Measurements from ENCODE around the gene UBC.

Gene UBC

GRCh38 chr12:124917841-124918621 lies 3.6 kb upstream of the UBC start:
- Histone ChIP-seq H3K4me3 (replicated peaks; ENCODE audit: low read depth, low read length) (peak overlapping the region; percentile 43), H3K27me3 (replicated peaks; ENCODE audit: control insufficient read depth, insufficient read depth, low read length) (no peaks in the 10 kb centered on the region), H3K36me3 (ENCODE audit: control insufficient read depth, insufficient read depth, low read length) (peaks cover 7% of the 10 kb centered on the region)
- TF ChIP-seq, protein P1, sequence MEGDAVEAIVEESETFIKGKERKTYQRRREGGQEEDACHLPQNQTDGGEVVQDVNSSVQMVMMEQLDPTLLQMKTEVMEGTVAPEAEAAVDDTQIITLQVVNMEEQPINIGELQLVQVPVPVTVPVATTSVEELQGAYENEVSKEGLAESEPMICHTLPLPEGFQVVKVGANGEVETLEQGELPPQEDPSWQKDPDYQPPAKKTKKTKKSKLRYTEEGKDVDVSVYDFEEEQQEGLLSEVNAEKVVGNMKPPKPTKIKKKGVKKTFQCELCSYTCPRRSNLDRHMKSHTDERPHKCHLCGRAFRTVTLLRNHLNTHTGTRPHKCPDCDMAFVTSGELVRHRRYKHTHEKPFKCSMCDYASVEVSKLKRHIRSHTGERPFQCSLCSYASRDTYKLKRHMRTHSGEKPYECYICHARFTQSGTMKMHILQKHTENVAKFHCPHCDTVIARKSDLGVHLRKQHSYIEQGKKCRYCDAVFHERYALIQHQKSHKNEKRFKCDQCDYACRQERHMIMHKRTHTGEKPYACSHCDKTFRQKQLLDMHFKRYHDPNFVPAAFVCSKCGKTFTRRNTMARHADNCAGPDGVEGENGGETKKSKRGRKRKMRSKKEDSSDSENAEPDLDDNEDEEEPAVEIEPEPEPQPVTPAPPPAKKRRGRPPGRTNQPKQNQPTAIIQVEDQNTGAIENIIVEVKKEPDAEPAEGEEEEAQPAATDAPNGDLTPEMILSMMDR (IDR thresholded peaks at IDR 0.05; ENCODE audit: insufficient read depth, low read length, poor library complexity, severe bottlenecking): no peak
- peak; percentile 42 for DNase-seq (ENCODE audit: extremely low read depth, insufficient read length)

- H3K36me3 ChIP-seq (ENCODE audit: control insufficient read depth, insufficient read depth, low read length): peaks cover 9% of the 10 kb centered on the region
- H3K4me3 ChIP-seq (replicated peaks; ENCODE audit: low read depth, low read length): peak overlapping the region; percentile 91
- TF ChIP-seq, protein P1 (IDR thresholded peaks at IDR 0.05; ENCODE audit: insufficient read depth, low read length, poor library complexity, severe bottlenecking): no peak
- peak; percentile 95 for DNase-seq (ENCODE audit: extremely low read depth, insufficient read length)
- H3K27me3 ChIP-seq (replicated peaks; ENCODE audit: control insufficient read depth, insufficient read depth, low read length): no peaks in the 10 kb centered on the region
Observed at GRCh38 chr12:124917135-124917840, 2.8 kb upstream of the UBC start.

DNA sequence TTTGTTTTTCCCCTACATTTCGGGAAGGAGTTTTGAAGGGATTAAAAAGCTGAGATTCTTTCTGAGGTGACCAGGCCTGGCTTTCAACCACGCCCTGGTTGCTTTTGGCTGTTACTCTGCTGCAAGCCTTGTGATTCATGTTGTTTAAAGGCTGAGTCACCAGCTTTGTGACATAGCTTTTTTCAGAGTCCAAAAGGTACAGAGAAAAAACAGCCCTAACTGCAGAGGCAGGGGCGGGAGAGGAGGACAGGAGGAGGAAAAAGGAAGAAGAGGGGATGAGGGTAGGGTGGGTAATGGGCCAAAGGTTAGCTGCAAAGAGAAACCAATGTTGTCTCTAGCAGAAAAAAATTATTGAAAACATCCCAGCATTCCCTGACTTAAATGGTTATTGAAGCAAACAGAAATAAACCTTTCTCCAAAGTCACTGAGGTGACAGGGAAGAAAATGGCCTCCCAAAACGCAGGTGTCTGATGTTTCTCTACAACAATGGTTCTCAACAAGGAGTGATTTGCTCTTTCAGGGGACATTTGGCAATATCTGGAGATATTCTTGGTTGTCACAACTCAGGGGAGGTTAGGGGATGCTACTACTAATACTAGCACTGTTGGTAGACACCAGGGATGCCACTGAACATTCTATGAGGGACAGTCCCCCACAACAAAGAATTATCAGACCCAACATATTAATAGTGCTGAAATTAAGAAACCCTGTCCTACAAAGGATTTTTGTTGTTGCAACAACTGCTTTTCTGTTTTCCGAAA lies 2.1 kb upstream of the UBC start:
- peak overlapping the region; percentile 91 for H3K4me3 ChIP-seq (replicated peaks; ENCODE audit: low read depth, low read length)
- DNase-seq (ENCODE audit: extremely low read depth, insufficient read length): no peak
- TF ChIP-seq, protein P1 (IDR thresholded peaks at IDR 0.05; ENCODE audit: insufficient read depth, low read length, poor library complexity, severe bottlenecking): no peak
- no peaks in the 10 kb centered on the region for H3K27me3 ChIP-seq (replicated peaks; ENCODE audit: control insufficient read depth, insufficient read depth, low read length)
- peaks cover 11% of the 10 kb centered on the region for H3K36me3 ChIP-seq (ENCODE audit: control insufficient read depth, insufficient read depth, low read length)

- no peak for DNase-seq (ENCODE audit: extremely low read depth, insufficient read length)
- Histone ChIP-seq H3K27me3 (replicated peaks; ENCODE audit: control insufficient read depth, insufficient read depth, low read length) (no peaks in the 10 kb centered on the region), H3K36me3 (ENCODE audit: control insufficient read depth, insufficient read depth, low read length) (peaks cover 16% of the 10 kb centered on the region), H3K4me3 (replicated peaks; ENCODE audit: low read depth, low read length) (peak overlapping the region; percentile 91)
- TF ChIP-seq, protein P1 (IDR thresholded peaks at IDR 0.05; ENCODE audit: insufficient read depth, low read length, poor library complexity, severe bottlenecking): no peak
Observed at GRCh38 chr12:124915239-124916236, 1.1 kb upstream of the UBC start.

Data from GM06990 (cell line).